ENCODE data around the gene RUNX1.

The RUNX1 gene

DNA sequence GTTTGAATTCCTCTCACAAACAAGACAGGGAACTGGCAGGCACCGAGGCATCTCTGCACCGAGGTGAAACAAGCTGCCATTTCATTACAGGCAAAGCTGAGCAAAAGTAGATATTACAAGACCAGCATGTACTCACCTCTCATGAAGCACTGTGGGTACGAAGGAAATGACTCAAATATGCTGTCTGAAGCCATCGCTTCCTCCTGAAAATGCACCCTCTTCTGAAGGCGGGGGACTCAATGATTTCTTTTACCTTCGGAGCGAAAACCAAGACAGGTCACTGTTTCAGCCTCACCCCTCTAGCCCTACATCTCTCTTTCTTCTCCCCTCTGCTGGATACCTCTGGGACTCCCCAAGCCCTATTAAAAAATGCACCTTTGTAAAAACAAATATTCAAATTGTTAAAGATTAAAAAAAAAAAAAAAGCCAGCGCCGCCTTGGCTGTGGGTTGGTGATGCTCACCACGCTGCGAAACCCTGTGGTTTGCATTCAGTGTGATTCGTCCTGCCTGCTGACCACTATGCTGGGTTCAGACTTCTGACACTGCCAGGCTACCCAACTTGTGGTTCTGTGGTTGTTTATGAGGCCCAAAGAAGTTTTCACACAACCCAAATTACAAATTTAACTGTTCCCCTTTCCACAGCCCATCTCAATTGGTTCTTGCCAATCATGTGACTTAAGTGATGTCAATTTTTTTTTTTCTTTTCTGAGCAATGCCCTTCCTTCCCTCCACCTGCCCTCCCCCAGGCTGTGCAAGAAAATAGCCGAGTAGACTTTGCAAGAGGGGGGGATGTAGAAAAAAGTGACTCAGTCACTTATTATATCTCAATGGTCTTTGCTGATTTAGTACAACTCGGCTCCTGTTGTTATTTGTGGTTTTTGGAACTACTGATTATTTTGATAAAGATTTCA lies at the start of gene RUNX1:
RUNX1 (minus strand) TSS at position 597 of the 912 bp plus-strand sequence.
- peak; percentile 47 for DNase-seq

DNA sequence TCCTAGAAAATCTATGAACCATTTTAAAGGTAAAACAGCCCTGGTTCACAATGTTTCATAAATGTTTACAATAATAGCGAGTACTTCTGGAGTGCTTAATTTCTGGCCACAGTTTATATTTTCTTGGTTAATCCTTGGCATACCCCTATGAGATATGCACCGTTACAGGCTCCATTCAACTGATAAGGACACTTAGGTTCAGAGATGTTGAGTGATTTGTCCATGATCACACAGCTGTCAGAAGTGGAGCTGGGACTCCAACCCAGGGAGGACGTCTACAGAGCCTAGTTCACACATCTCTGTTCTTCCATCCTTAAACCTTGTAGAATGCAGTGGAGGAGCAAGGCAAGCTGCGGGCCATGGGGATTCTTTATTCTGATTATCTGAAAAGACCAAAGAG lies 48.4 kb upstream of the RUNX1 start:
- DNase-seq: no peak

DNA sequence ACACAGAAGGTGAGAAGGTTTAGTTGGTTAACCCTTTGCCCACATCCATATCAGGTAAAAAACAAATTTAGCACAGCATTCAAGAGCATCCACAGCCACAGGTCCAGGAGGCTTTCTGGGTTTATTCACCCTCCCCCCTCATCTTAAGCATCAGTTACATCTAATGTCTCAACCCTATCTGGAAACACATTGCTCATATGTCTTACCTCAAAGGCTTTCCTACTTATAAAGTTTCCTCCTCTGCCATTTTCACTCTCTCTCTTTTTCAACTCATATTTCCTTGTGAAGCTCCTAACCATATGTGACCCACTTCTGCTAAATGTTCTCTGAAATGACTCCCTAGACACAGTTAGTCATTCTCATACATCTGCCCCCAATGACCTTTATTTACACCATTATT lies 47.9 kb upstream of the RUNX1 start:
- DNase-seq: no peak

DNA sequence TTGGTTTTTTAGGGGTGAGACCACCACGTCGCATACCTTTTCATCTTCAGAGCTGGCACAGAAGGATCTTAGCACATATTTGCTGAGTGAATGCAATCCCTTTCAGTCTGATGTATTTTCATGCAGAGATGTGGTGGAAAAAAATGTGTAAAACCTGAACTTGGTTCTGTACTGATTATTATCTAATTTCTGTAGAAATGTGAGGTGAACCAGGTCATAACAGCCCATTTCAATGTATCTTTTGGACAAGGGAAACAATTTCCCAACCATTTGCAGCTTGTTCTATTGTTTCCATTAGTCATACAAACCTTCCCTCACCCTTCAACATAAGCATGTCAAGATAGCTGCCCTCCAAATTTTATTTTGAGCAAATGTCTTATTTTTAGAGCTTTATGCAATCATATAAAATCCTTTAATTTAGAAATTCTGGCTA lies 46.8 kb upstream of the RUNX1 start:
- no peak for DNase-seq

DNA sequence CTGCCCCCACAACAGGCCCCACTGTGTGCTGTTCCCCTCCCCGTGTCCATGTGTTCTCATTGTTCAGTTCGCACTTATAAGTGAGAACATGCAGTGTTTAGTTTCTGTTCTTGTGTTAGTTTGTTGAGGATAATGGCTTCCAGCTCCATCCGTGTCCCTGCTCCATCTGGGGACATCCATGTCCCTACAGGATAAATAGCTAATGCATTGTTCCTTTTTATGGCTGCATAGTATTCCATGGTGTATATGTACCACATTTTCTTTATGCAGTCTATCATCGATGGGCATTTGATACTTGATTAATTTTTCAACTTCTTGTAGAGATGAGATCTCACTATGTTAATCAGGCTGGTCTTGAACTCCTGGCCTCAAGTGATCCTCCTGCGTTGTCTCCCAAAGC lies 44.4 kb upstream of the RUNX1 start:
- no peak for DNase-seq

DNA sequence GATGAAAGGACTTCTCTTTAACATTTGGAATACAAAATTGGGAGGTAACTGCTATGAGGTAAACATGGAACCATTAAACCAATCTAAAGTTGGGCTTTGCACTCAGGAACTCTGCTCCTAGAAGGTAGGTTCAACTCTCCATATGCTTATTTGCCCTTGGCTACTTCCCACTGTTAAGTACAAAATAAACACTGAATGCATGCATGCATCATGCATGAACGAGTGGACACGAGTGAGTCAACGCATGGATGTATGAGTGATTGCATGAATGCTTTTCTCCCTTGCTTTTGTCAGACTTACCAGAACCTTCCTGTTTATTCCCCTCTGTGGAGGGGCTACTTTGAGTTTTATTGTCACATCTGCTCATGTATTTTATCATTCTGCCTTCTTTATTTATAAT lies 42.4 kb upstream of the RUNX1 start:
- no peak for DNase-seq

DNA sequence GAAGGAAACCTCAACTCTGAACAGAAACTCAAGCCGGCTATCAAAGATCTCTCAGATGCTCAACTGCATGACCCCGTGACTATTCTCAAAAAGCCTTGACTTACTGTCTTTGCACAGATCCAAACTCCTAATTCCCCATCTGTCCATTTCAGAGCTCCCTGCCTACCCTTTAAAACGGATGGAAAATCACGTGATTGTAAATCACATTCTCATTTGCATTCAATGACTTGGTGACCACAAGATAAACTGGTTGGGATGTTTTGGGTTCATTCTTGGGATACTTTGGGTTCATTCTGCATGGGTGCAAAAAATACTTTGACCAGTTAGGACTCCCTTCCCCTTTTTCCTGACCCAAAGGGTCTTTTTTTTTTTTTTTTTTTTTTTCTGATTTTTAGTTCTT lies 41.3 kb upstream of the RUNX1 start:
- DNase-seq: no peak

DNA sequence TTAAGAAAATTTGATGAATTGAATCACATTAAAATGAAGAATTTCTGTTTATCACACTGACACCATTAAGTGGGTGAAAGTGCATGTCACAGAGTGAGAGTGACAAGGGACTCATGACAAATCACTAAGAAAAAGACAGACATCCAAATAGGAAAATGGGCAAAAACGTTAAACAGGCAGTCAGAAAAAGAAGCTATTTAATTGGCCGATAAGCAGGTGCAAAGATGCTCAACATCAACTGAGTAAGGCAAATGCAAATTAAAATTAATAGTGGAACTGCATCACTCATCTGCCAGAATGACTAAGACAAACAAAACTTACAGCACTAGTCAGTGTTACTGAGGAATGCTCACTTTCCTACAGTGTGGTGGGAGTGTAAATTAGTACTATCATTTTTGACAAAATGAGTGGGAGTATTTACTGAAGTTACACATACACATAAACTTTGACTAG lies 39.2 kb upstream of the RUNX1 start:
- no peak for DNase-seq

DNA sequence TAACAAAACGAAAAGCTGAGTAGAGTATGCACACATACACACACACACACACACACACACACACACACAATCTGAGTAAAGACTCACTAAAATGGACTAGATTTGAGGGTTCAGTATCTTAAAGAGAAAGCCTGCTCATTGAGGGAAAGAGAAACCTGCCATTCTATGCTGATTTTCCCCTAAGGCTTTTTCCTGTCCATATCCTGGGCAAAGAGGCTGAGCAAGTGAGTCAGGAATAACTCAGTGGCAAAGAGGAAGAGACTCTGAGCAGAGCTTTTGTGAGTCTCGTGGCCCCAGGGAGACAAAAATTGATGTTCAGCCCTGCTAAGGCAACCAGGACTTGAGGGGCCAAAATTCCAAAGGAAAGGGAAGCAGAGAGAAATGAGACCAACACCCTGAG lies 37.3 kb upstream of the RUNX1 start:
- DNase-seq: no peak

DNA sequence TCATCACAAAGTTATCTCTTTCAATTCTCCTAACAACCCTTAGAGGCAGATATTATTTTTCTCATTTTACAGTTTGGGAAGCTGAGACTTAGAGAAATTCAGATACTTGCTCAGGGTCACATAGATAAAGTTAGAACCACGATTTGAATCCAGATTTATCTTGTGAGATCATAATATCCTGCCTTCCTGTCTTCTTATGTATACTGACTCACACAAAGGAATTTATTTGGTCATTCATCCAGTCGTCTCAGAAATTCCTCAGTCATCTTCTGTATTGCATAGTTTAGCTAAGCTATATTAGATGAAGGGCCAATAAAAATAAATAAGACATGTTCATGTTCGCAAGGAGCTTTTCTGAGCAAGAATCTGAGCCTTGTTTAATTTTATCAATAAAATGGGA lies 35.8 kb upstream of the RUNX1 start:
- no peak for DNase-seq

DNA sequence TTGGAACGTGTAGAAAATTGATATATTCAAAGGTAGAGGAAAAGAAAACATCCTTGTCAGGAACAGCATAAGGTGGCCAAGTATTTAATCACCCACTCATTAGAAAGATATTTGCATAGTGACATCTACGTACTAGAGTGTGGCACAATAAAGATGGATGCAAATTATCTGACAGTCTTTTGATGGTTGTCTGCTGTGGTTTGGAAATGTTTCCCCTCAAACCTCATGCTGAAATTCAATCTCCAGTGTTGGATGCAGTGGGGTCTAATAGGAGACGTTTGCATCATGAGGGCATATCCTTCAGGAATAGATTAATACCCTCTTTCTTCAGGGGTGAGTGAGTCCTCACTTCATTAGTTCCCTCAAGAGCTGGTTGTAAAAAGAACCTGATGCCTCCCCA lies 34.1 kb upstream of the RUNX1 start:
- DNase-seq: no peak

DNA sequence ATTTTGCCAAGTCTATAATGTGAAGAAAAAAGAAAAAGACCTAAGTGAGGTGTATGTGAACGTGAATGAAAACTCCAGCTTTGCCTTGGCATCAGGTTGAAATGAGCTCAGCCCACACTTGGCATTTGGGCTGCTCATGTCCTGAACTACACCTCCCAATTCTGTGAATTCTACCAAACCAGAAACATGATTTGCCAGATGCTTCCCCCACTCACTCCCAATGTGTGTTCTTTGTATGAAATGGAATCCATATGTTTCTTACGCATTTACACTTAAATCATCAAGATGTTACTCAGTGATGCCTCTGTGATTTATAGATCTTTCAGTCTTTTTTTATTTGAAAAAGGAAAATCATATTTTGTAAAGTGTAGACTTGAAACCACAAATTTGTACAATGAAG lies 32.8 kb upstream of the RUNX1 start:
- DNase-seq: no peak

DNA sequence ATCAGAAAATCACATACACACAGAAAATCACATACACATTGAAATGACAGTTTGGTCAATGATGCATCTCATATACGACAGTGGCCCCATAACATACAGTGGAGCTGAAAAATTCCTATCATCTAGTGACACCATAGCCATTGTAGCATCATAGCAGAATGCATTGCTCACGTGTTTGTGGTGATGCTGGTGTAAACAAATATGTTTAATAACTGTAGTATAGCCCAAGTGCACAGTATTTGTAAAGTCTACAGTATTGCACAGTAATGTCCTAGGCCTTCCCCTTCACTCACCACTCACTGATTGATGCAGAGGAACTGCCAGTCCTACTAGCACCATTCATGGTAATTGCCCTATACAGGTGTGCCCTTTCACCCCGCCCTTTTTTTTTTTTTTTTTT lies 30.1 kb upstream of the RUNX1 start:
- no peak for DNase-seq

DNA sequence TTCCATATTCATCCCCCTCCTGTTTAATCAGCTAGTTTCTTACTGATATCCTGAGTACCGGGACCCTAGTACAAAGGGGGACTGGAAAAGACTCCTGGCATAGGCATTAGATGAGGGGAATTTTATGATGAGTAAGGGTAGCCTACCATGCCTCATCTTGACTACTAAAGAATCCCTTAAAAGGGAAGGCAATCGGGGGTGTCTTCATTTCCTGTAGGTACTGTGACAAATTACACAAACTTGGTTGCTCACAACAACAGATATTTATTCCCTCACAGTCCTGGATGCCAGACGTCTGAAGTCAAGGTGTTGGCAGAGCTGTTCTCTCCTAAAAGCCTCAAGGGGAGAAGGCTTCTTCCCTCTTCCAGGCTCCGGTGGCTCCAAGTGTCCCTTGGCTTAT lies 28.9 kb upstream of the RUNX1 start:
- no peak for DNase-seq

DNA sequence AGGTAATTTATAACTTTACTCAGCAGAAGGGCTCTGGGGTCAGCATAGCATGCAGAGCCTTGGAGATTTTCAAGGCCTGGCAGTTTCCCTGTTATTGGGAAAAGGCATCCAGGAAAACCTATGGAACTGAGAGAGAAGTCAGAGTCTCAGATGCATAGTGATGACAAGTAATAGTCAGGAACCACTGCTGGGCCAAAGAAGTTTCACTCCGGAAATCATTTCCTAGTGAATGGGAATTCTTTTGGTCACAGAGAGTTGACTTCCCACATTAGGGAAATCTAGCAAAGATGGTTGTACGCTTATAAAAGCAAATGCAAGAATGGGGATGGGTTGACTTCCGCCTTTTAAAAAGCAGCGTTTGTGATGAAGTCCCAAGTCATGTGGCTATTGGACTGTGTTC lies 28.4 kb upstream of the RUNX1 start:
- no peak for DNase-seq

DNA sequence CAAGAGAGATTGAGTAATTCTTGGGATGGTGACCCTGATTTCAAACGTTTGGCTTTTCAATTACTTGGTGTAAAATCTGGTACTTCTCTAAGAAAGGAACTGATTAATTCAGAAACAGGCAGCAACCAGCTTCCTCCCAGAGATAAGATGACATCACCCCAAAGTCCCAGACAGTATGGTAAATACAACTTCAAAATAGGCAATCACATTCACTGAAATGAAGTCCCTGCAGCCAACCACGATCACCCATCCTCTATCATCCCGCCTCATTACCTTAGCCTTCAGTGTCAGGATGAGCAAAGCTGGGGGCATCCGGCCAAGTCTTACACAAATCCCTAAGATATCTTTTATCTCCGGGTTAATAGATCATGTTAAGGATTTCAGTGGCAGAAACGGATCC lies 26.4 kb upstream of the RUNX1 start:
- DNase-seq: no peak

DNA sequence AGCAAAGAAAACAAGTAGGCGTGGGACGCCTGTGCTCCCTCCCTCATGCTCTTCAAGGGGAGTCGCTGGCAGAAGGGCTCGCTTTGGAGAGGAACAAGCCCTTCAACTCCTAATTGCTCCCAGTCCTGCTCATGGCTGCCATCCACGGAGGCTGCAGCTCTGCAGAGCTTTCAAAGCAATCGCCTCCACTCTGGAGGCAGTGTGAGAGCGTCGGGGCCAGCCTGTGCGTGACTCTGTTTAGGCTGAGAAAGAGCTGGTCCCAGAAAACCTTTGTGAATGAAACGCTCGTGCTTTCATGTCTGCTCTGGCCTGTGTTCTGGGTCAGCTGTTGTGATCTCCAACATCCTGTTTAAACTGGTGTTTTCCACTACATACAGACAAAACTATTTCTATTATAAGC lies 23.9 kb upstream of the RUNX1 start:
- no peak for DNase-seq

DNA sequence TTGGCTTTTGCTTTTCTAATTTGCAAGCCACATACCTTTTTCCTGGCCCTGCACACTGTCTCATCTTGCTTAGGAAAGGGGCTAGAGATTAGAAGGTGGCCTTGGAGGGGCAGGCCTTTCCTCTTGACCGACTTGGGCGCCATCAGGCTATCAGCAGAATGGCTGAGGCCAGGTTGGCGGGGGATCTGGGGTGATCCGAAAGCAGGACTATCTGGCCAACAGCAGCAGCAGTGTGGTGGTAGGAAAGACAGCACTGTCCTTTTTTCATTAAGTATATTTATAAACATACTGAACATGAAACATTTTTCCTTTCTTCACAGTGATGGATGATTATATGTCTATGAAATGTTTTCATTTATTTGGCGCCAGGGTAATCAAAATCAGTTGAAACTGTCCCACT lies 23.5 kb upstream of the RUNX1 start:
- DNase-seq: no peak

DNA sequence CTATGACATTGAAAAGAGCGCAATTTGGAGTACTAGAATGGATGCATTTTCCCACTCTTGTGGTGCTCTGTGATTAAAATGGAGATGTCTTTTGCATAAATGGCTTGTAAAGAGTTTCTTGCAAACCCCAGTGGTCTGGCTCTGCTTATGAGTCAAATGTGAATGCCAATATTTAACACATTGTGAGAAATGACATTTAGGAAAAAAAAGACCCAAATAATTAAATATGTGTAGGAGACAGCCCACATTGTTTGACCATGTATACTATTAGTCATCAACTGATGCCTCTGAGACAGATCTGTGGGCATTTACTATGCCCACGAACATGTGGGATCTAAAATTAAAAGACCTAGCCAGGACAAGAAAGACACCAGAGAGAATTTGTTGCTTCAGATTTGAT lies 22.2 kb upstream of the RUNX1 start:
- DNase-seq: no peak

DNA sequence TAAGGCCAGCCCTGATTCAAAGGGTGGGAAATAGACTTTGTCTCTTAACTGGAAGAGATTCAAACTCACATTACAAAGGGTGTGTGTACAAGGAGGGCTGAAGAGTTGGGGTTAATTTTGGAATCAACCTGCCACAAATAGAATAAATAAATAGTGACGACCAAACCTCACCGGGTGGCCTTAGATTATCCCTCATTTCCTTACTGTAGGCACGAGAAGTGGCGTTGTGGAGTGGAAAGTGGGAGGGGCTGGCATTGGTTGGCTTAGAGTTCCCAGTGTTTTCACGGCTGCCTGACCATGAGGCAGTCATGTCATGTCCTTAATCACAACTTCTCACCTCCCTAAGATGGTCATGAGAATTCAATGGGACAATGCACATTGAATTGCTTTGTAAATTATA lies 21.3 kb upstream of the RUNX1 start:
- no peak for DNase-seq

DNA sequence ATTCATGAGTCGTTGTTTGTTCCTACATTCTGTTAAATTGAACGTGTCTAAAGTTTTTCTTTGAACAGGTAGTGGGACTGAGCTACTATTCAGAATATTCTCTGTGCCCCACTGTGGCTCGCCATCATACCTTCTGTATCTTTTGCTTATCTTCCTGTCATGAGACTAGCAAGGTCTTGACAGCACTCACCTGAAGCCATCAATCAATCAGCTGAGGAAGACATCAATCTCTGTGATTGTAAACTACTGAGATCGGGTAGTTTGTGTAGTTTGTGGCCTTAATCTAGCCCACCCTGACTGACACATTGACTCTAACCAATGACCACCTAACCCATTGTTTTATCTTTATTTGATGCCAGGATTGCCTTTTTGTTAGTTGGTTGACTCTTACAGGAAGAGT lies 17.7 kb upstream of the RUNX1 start:
- DNase-seq: no peak

DNA sequence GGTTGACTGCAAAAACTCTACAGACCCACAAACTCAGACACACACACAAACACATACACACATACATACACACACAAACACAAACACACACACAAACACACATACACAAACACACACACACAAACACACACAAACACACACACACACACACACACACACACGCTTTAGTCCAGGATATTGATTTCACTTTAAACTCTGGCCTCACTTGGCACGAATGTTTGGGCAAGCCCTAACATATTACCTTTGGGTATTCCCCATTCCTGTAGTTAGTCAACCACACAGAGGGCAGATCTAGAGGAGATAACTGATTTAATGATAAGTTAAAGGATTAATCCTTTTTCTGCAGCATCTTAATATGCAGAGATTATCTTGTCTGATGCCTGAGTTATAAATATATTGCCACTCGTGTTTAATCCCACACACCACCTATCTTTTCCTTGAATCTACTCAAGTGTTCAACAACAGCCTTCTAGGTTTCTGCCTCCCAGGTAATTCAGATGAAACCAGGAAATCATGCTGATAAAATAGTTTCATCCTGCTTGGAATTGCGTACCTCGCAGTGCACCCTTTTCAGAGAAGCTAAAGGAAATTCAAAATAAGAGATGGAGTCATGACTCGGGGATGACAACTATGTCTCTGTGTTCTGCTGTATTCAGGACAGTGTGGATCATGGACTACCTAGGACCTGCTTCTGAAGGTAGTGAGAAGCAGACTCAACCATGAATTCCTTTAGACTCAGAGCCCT lies 14.5 kb upstream of the RUNX1 start:
- DNase-seq: no peak

DNA sequence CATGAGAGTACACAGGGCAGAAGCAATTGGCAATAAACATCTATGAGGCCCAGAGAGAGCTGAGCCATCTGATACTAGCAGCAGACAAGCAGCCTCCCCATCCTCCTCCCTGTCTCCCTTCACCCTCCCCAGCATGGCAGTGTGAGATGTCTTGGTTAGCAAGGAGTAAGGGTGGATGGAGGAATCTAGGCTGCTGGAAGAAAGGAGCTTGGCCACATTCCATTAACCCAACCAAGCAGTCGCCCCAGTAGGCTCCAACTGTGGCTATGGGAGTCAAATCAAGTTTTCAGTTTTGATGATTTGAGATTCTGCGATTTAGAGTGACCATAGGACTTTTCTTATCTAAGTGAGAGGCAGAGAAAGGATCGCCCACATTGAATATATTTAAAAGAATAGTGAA lies 12.9 kb upstream of the RUNX1 start:
- no peak for DNase-seq

DNA sequence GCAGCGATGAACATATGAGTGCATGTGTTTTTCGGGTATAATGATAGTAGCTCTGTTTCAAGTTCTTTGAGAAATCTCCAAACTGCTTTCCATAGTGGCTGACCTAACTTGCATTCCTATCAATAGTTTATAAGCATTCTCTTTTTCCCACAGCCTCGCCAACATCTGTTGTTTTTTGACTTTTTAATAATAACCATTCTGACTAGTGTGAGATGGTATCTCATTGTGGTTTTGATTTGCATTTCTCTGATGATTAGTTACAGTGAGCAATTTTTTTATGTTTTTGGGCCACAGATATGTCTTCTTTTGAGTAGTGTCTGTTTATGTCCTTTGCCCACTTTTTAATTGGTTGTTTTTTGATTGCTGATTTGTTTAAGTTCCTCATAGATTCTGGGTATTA lies 10.6 kb upstream of the RUNX1 start:
- no peak for DNase-seq
